Measurements from ENCODE around the gene ASTE1.

The ASTE1 gene, protein sequence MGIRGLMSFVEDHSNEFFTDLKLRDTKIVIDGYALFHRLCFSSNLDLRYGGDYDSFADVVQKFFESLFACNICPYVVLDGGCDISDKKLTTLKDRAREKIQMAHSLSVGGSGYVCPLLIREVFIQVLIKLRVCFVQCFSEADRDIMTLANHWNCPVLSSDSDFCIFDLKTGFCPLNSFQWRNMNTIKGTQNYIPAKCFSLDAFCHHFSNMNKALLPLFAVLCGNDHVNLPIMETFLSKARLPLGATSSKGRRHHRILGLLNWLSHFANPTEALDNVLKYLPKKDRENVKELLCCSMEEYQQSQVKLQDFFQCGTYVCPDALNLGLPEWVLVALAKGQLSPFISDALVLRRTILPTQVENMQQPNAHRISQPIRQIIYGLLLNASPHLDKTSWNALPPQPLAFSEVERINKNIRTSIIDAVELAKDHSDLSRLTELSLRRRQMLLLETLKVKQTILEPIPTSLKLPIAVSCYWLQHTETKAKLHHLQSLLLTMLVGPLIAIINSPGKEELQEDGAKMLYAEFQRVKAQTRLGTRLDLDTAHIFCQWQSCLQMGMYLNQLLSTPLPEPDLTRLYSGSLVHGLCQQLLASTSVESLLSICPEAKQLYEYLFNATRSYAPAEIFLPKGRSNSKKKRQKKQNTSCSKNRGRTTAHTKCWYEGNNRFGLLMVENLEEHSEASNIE

DNA sequence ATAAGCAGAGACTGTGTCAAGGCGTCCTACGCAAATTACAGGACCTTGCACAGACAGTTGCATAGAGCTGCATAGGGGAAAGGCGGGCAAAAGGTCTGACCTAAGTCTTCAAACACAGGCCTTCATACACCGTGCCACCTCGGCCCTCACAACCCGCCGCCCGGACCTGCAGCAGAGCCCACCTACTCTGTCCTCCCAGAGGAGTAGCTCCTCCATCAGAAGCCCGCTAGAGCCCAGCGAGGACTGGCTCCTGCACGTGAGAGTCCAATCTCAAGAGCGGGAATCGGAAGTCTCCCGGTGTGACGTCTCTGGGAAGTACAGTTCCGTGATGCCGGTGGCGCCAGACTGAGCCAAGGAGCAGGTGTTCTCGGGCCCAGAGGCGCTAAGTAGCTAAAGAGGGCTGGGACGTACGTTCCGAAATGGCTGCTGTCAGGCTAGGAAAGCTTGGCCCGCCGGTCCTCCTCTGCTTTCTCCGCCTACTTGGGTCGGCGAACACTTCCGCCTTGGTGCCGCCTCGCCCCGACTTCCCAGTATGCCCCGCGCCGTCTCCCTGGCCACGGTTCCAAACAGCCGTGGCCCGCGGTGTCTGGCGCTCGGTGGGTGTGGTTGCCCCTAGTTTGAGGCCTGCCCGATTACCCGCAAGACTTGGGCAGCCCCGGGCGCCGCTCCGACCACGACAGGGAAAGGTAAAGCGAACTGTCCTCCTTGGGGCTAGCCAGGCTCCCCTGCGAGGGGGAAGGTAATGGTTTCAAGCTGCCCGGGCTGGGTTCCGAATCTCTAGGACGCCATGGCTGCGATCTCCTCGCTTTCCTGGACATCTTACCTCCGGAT, at the start of gene ASTE1, which contains the start of gene NEK11:
Gene ASTE1 (minus strand): TSS at position 505 of the 831 bp plus-strand sequence. CDS start 1,519 bp downstream, outside the sequence.
Gene NEK11 (plus strand): TSS at position 557 of the 831 bp plus-strand sequence. CDS start 2,832 bp downstream, outside the sequence.
- no peak for TF ChIP-seq GATA3 (IDR thresholded peaks at IDR 0.05; ENCODE audit: low read depth, low read length)
- TF ChIP-seq GATA2 (IDR thresholded peaks at IDR 0.05; ENCODE audit: low read depth, low read length): no peak

DNA sequence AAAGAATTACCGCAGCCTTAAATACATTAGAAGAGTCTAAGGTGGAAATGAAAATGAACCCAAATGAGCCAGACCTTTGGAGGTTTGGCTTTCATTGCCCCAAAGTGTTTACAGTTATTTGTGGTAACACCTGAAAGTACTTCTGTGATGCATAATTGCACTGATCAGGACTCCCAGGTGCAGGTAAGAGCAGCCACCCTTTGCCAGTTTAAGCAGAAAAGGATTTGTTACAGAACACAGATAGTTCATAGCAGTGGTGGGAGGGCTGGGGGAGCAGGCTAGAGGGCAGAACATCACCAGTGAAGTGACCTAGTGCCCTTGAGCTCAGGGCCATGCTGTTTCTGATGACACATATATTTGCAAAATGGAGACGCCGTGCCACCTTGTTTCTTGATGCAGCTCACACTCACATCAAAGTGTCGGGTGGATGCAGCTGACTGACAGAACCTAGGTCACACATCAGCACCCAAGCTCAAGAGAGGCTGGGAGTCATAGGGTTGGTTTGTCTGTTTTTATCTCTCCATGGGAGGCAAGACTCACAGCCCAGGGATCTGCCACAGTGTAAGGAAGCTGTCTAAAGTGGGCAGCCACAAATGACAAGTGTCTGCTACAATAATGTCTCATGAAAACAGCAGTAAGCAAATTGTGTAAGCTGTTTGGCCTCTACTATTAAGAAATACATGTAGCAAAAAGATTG, 49.2 kb upstream of the ASTE1 start:
- TF ChIP-seq GATA3 (IDR thresholded peaks at IDR 0.05; ENCODE audit: low read depth, low read length) (no peak), GATA2 (IDR thresholded peaks at IDR 0.05; ENCODE audit: low read depth, low read length) (no peak)

DNA sequence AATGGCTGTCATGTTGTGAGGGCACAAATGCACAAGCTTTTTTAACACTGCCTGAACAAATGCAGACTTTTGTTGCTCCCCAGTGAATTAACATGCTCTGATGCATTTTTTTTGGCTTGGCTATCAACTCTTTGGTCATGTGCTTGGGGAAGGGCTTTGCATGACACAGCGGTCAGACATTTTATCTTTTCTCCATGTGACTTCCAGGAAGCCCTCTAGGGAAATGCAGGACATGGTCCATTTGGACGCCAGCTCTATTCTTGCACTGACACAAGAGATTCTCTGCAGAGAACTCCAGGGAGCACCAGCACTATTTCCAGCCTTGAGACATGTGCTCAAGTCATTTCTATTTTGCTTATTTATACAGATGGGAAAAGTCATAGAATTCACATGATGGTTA, 46.2 kb upstream of the ASTE1 start:
- TF ChIP-seq GATA2 (IDR thresholded peaks at IDR 0.05; ENCODE audit: low read depth, low read length) (no peak), GATA3 (IDR thresholded peaks at IDR 0.05; ENCODE audit: low read depth, low read length) (no peak)

DNA sequence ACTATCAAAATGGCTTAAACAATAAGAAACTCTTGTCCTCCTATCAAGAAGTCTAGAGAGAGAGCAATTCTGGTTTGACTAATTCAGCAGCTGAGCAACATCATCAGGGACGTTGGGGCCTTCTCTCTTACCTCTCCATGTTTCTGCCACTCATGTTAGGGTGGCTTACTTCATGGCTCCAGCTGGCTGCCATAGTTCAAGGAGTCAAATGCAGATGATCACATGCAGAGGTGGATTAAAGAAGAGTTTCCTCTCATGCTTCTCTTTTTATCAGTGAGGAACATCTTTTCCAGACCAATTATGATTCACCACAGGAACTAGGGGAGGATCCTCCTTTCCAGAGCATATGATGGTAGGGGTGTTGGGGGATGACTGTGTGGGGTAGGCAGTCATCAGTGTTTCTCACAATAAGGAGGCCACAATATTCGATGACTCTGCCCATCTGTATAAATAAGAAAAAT, 45.5 kb upstream of the ASTE1 start:
- TF ChIP-seq GATA2 (IDR thresholded peaks at IDR 0.05; ENCODE audit: low read depth, low read length) (no peak), GATA3 (IDR thresholded peaks at IDR 0.05; ENCODE audit: low read depth, low read length) (no peak)

DNA sequence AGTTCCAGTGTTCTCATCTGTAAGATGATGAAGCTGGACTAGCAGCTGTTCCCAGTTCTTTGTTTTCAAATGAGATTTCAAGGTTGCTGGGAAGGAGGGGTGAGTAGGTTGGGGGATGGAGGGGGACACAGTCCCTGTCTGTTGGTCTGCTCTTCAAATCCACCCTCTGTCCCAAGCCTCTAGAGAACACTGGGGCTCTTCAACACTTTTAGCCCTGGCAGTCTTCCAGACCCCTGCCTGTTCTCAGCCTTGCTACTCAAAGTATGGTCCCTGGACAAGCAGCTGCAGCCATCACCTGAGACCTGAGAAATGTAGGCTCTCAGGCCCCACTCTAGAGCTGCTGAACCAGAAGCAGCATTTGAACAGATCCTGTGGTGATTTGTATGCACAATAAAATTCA, 41.4 kb upstream of the ASTE1 start:
- TF ChIP-seq GATA3 (IDR thresholded peaks at IDR 0.05; ENCODE audit: low read depth, low read length) (no peak), GATA2 (IDR thresholded peaks at IDR 0.05; ENCODE audit: low read depth, low read length) (no peak)

DNA sequence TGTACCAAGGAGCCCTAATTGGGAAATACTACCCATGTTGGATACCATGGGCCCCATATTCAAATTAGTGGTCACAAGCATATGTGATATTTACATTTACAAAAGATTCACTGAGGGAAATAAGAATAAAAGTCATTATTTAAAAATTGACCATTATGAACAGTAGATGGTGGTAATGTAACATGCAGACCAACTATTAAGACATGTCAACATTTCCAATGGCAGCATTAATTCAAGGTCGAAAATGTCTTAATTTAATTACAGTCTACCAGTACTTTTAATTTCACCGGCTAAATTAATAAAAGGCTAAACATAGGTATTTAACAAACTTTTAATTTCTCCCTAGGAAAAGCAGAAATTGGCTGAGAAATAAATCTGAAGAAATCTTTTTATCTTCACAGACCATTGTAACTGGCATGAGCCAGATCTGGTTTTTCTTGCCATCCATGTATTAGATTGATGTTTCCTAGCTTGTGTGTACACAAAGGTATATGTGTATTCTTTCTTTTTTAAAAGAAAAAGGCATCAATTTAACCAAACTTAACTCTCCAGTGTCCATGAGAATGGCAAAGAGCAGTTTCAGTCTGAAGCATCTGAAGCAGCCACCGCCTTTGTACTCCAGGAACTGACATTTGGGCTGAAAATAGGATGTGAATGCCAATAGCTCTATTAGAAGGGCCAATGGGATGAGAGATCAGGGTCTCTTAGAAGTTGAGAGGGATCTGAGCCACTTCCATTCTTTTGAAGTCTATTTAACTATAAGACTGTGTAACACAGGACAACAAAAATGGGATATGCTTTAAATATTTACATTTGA, 26.6 kb upstream of the ASTE1 start:
- TF ChIP-seq GATA3 (IDR thresholded peaks at IDR 0.05; ENCODE audit: low read depth, low read length): no peak
- no peak for TF ChIP-seq GATA2 (IDR thresholded peaks at IDR 0.05; ENCODE audit: low read depth, low read length)

DNA sequence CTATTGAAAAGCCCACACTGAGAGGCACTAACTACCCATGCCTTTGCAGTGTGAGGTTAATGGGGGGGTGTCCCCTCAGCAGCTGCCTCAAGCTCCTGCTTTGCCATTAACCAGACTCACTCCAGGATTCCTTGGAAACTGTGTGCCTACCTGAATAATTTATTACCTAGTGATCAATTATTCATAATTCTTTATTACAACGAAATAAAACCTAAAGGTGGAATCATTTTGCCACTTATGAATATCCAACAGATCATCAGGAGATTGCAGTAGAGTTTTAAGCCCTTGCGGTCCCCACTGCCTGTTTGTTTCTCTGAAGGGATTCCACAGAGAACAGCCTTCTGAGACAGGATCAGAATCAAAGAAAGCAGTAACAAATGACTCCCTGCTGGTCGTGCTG, 23.4 kb upstream of the ASTE1 start:
- TF ChIP-seq GATA2 (IDR thresholded peaks at IDR 0.05; ENCODE audit: low read depth, low read length) (no peak), GATA3 (IDR thresholded peaks at IDR 0.05; ENCODE audit: low read depth, low read length) (no peak)

DNA sequence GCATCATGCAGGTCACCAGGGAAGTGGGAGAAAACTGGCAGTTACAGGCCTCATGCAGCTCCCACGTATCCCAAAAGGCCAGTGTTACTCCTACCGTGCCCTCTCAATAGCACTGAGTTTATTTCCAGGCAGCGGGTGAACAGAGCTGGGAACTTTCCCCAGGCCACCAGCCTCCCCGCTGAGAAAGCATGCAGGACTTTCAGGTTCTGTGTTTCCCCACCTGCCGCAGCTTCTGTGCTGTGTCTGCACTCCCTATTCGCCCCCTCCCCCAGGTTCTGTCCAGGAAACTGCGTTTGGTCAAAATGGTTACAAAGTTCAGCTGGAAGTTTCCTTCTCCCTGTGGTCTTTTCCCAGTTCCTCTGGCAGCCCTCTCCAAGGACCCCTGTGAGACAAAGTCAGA, 21.4 kb upstream of the ASTE1 start:
- TF ChIP-seq GATA2 (IDR thresholded peaks at IDR 0.05; ENCODE audit: low read depth, low read length): no peak
- TF ChIP-seq GATA3 (IDR thresholded peaks at IDR 0.05; ENCODE audit: low read depth, low read length): no peak

DNA sequence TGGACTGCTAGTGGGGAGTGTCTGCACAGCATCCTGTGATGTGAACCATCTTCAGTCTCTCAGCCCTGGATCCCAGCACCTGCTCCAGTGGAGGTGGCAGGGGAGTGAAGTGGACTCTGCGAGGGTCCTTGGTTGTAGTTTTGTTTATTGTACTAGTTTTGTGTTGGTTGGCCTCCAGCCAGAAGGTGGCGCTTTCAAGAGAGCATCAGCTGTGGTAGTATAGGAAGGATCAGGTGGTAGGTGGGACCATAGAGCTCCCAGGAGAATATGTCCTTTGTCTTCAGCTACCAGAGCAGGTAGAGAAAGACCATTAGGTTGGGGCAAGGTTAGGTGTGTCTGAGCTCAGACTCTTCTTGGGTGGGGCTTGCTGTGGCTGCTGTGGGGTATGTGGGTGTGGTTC, 21.0 kb upstream of the ASTE1 start:
- TF ChIP-seq GATA2 (IDR thresholded peaks at IDR 0.05; ENCODE audit: low read depth, low read length) (no peak), GATA3 (IDR thresholded peaks at IDR 0.05; ENCODE audit: low read depth, low read length) (no peak)

DNA sequence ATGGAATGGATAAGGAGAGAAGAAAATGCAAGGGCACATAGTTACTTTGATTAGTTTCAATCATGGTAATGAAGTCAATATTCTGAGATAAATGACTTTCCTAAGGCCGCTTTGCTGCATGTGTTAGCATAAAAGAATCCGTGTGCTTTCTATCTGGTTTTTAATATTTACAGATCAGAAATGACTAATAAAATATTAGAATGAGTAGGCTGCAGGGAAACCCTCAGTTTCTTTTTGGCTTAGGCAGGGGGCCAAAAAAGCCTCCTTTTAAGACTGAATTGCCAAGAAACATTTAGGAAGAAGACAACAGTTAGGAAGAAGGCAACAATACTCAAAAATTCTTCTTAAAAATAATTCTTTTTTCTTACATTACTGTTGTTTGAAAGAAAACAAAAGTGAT, 11.7 kb upstream of the ASTE1 start:
- no peak for TF ChIP-seq GATA2 (IDR thresholded peaks at IDR 0.05; ENCODE audit: low read depth, low read length)
- no peak for TF ChIP-seq GATA3 (IDR thresholded peaks at IDR 0.05; ENCODE audit: low read depth, low read length)

DNA sequence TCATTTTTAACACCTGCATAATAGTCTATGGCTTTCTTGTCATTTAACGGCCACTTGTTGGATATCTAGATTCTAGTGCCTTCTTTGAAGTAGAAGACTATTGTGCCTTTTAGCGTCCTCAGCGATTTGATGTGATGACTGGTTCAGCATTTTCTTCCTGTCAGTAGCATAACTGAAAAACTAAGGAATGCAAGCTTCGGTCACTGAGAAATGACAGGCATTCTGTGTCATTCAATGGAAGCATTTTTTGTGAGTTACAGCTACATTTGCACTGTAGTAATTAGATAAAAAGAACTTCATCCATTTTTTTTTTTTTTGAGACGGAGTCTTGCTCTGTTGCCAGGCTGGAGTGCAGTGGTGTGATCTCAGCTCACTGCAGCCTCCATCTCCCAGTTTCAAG, 10.4 kb upstream of the ASTE1 start:
- TF ChIP-seq GATA2 (IDR thresholded peaks at IDR 0.05; ENCODE audit: low read depth, low read length) (no peak), GATA3 (IDR thresholded peaks at IDR 0.05; ENCODE audit: low read depth, low read length) (no peak)

DNA sequence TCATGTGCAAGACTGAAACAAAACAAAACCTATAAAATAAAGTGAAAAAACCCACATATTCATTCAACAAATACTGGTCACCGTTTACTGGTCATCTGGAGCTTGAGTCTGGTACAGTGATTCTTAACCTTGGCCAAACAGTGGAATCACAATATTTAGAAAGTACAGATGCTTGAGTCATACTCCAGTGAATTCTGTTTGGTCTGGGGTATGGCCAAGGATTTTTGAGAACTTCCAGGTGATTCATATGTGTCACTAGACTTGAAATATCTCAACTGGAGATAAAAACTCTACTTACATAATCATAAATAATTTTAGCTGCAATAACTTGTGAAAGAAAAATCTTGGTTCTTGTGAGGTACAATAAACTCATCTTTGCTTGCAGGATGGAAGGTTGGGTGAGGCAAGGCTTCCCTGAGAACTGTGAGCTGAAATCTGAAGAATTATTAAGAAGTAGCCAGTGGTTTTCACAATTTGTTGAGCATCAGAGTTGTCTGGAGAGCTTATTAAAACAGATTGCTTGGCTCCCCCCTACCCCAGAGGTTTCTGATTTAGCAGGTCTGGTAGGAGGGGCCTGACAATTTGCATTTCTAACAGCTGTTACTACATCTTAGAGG, 9.7 kb upstream of the ASTE1 start:
- no peak for TF ChIP-seq GATA3 (IDR thresholded peaks at IDR 0.05; ENCODE audit: low read depth, low read length)
- TF ChIP-seq GATA2 (IDR thresholded peaks at IDR 0.05; ENCODE audit: low read depth, low read length): no peak

Data from SH-SY5Y (cell line).